Spleen (tissue), 7 donors: ENCODE results near the gene PDLIM5.

Source experiments
- POLR2A ChIP-seq, 3 donors: fragments of 450-650 bp; IDR thresholded peaks; one replicate each; pipeline ENCODE4 v1.5.1; 2017; ENCODE audit warnings: antibody characterized with exemption in 3 of 3, mild to moderate bottlenecking in 1 of 3
- POLR2AphosphoS5 ChIP-seq, 3 donors: sonication (generic); formaldehyde crosslinking; IDR thresholded peaks; one replicate each; pipeline ENCODE4 v1.5.1; 2017; ENCODE audit warnings: antibody characterized with exemption in 3 of 3
- TF ChIP-seq, protein P1 (sequence below), 11 experiments: fragments of 200-600 bp in 7 of 11; fragments of 450-650 bp in 4 of 11; sonication (generic) in 4 of 11; IDR thresholded peaks in 8 of 11; conservative IDR thresholded peaks in 3 of 11; 1 replicate in 7 of 11; 2 replicates in 4 of 11; pipeline versions ENCODE4 v1.4.0 to v1.8.0; 2016 to 2021; ENCODE audit warnings: antibody characterized with exemption in 11 of 11, inconsistent platforms in 4 of 11, mild to moderate bottlenecking in 1 of 11
- donor health status: DM: no; HTN: no; CAD: no; lungs with moderate emphysema.
- donor health status: DM: no; HTN: no; CAD: no.
- donor health status: DM: no; HTN: no; CAD: no.

DNA sequence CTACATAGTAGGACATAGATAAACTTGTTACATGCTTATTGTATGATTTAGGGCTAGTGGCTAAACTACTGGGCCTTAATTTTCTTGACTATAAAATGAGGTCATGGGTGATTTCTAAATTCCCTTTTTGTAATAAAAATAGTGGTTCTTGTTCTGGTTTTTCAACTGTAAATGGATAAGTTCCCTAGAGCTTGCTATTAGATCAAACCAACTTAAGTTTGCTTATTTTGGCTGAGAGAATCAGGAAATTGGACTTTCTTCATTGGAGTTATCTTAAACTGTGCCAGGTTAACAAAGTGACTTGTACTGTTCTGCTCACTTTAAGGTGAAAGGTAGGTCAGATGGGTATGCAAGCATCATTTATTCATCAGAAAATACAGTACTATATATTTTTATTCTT, 78.3 kb downstream of the PDLIM5 start:
- TF ChIP-seq, protein P1, sequence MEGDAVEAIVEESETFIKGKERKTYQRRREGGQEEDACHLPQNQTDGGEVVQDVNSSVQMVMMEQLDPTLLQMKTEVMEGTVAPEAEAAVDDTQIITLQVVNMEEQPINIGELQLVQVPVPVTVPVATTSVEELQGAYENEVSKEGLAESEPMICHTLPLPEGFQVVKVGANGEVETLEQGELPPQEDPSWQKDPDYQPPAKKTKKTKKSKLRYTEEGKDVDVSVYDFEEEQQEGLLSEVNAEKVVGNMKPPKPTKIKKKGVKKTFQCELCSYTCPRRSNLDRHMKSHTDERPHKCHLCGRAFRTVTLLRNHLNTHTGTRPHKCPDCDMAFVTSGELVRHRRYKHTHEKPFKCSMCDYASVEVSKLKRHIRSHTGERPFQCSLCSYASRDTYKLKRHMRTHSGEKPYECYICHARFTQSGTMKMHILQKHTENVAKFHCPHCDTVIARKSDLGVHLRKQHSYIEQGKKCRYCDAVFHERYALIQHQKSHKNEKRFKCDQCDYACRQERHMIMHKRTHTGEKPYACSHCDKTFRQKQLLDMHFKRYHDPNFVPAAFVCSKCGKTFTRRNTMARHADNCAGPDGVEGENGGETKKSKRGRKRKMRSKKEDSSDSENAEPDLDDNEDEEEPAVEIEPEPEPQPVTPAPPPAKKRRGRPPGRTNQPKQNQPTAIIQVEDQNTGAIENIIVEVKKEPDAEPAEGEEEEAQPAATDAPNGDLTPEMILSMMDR (IDR thresholded peaks at IDR 0.05 in 8 of 11, conservative IDR thresholded peaks at IDR 0.05 in 3 of 11): no peak
- TF ChIP-seq POLR2AphosphoS5 (IDR thresholded peaks at IDR 0.05) (no peak), POLR2A (IDR thresholded peaks at IDR 0.05) (no peak)
